A549 (cell line): ENCODE data around the gene TIMM23B. TPM values are rescaled to one million over a fixed set of nuclear protein-coding genes. Genes with fewer than 3 reads are reported as not detected.
"Not testable (repeated sequence)": the region's sequence is repeated elsewhere in the genome, so short reads cannot be mapped to it uniquely, and the experiment has no call there.

Experiments
- ATAC-seq, 2 experiments: fragments of 200-7000 bp in 1 of 2; fragments of >200 bp in 1 of 2; cut with Nextera tagmentation in 1 of 2; cut with Tn5 transposase in 1 of 2; 3 replicates each; pipeline versions ENCODE4 v1.8.0 to v1.9.1; 2018 to 2020; ENCODE audit warnings: mild to moderate bottlenecking in 1 of 2, moderate library complexity in 1 of 2
- CTCF ChIA-PET: fragments of 300-600 bp; sonication (Branson Sonifier 250); formaldehyde crosslinking; extraction: SDS; loops from one replicate; lab custom pipeline; 2021; ENCODE audit warnings: antibody characterized with exemption, inconsistent platforms; lab: Yijun Ruan, JAX
- POLR2A ChIA-PET: fragments of 350-600 bp; formaldehyde crosslinking; extraction: SDS; loops from one replicate; lab custom pipeline; 2021; ENCODE audit warnings: antibody characterized with exemption, inconsistent platforms; lab: Yijun Ruan, JAX
- DNase-seq, 2 experiments: peaks; one replicate each; pipeline versions ENCODE4 v3.0.0 to v3.0.0-alpha.2; 2011 to 2016; ENCODE audit warnings: low read depth in 1 of 2, low spot score in 1 of 2
- FAIRE-seq: peaks from 2 replicates; lab custom pipeline; 2011; peaks lifted over from hg19 to GRCh38; lab: Jason Lieb, UNC
- H3K27ac ChIP-seq, 2 experiments: fragments of >200 bp; sonication (Bioruptor Twin); formaldehyde crosslinking; 3 replicates each; pipeline ENCODE4 v1.5.1; 2016 to 2017
- H3K4me1 ChIP-seq: fragments of >200 bp; sonication (Bioruptor Twin); formaldehyde crosslinking; 3 replicates; pipeline ENCODE4 v1.6.1; 2016
- H3K4me2 ChIP-seq: fragments of >200 bp; sonication (Bioruptor Twin); formaldehyde crosslinking; 3 replicates; pipeline ENCODE4 v1.6.1; 2016
- H3K4me3 ChIP-seq: fragments of >200 bp; sonication (Bioruptor Twin); formaldehyde crosslinking; 3 replicates; pipeline ENCODE4 v1.5.1; 2016
- H3K9me3 ChIP-seq: fragments of >200 bp; sonication (Bioruptor Twin); formaldehyde crosslinking; 3 replicates; pipeline ENCODE4 v1.6.1; 2016
- BCL3 ChIP-seq: fragments of >200 bp; sonication (Bioruptor Twin); formaldehyde crosslinking; IDR thresholded peaks from 3 replicates; pipeline ENCODE4 v1.6.1; 2016
- JUN ChIP-seq, 2 experiments: fragments of >200 bp; sonication (Bioruptor Twin); formaldehyde crosslinking; IDR thresholded peaks; 2 replicates in 1 of 2; 3 replicates in 1 of 2; pipeline ENCODE4 v1.6.1; 2016 to 2017
- KDM5A ChIP-seq: fragments of 200-600 bp; sonication (generic); IDR thresholded peaks from 2 replicates; pipeline ENCODE4 v1.6.1; 2016; ENCODE audit warnings: antibody characterized with exemption, mild to moderate bottlenecking
- MAX ChIP-seq: IDR thresholded peaks from 2 replicates; pipeline ENCODE4 v1.6.1; 2012
- PHF8 ChIP-seq: fragments of 200-600 bp; sonication (generic); IDR thresholded peaks from 2 replicates; pipeline ENCODE4 v1.6.1; 2016; ENCODE audit warnings: low read depth, mild to moderate bottlenecking, antibody characterized with exemption, moderate library complexity, borderline replicate concordance
- POLR2A ChIP-seq: IDR thresholded peaks from 2 replicates; pipeline ENCODE4 v1.6.1; 2012; ENCODE audit warnings: mild to moderate bottlenecking, low read length
- WGBS: methylation state at CpG from one replicate; pipeline ENCODE4 v1.1.6; 2017; ENCODE audit errors: missing lambda C conversion rate; 5-methylcytosine and 5-hydroxymethylcytosine counted together
- polyA minus RNA-seq: library from RNA; depleted of rRNA, polyadenylated mRNA; stranded (reverse); fragments of >200 nt; gene quantifications from 2 replicates; pipeline ENCODE4 v1.2.3, GENCODE V29; 2011; rRNA and poly(A)+ RNA removed
- polyA plus RNA-seq, 4 experiments: library from polyadenylated mRNA; depleted of rRNA in 3 of 4; stranded (reverse); fragments of >200 nt; fragmentation: RNase III in 1 of 4; extraction: RNeasy Plus Mini Kit Qiagen cat#74134 plus additional on column Dnase treatment in 1 of 4; gene quantifications; 2 replicates in 3 of 4; 3 replicates in 1 of 4; pipeline ENCODE4 v1.2.3, GENCODE V29; 2011 to 2017
- TF ChIP-seq, protein P1 (sequence below): IDR thresholded peaks from 2 replicates; pipeline ENCODE4 v1.6.1; 2012; ENCODE audit warnings: low read depth, borderline replicate concordance

The TIMM23B gene
- polyA plus RNA-seq (2011; rRNA removed): 22.9 and 28.5 TPM in 2 replicates
- 11.8 and 13.0 TPM in 2 replicates for polyA plus RNA-seq (2012; cell fraction: cytosol; rRNA removed)
- polyA plus RNA-seq (2012; cell fraction: nucleus; rRNA removed): 17.2 and 24.2 TPM in 2 replicates
- polyA plus RNA-seq (2017; fragmentation: RNase III; extraction: RNeasy Plus Mini Kit Qiagen cat#74134 plus additional on column Dnase treatment): 12.9 to 15.3 TPM (median 14.8 TPM) in 3 replicates
- 16.0 and 17.2 TPM in 2 replicates for polyA minus RNA-seq

DNA sequence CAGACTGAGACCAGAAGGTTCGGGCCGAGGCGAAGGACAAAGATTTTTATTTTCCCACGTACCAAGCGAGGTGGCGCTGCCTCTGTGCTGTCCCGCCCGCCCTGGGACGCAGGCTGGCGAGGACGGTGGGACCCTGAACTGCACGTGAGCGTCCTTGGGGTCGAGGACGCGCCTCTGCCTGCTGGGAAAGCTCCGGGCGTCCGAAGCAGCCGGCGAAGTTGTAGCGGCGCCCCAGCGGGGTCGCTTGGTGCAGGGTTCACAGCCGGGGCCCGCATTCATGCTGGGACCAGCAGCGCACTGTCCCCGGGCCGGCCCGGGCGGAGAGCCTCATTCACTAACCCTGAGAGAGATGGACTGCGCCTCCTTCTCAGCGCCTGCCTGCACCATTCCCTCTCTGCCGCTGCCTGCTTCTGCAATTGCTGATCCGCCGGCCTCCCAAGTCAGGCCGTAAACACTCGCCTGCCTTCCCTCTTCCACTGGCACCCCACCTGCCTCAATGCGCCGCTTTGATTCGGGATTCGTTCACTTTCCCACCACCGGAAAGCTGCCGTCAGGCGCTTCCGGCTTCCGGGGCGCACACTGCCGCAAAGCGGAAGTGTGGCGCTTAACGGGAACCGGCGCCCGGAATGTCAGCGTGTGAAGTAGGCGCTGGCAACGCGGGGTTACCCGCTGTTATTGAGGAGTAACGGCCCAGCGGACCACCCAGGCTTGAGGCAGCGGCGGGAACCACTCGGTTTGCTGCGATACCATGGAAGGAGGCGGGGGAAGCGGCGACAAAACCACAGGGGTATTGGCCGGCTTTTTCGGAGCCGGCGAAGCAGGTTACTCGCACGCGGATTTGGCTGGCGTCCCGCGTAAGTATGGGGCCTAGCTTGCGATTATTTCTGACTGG, at the start of gene TIMM23B, which contains the start of gene PARG:
Gene TIMM23B (plus strand): TSS at position 607 of the 892 bp plus-strand sequence. CDS start 142 bp downstream, at position 749.
Gene PARG (minus strand): TSS at position 581 of the 892 bp plus-strand sequence. CDS start 302 bp downstream, at position 279.
- H3K4me3 ChIP-seq: peak within 1 kb of the TSS; percentile 97
- H3K9me3 ChIP-seq, CTCF ChIA-PET, POLR2A ChIA-PET: not testable (repeated sequence)
- H3K4me2 ChIP-seq: peak within 1 kb of the TSS; percentile 98
- H3K4me1 ChIP-seq: peaks cover 13% of the 10 kb centered on the region
- ATAC-seq: peak; percentile 91 to 92
- H3K27ac ChIP-seq: peak within 1 kb of the TSS; percentile 91 to 94
- TF ChIP-seq PHF8: peak; percentile 79
- TF ChIP-seq POLR2A: peak; percentile 51
- TF ChIP-seq, protein P1, sequence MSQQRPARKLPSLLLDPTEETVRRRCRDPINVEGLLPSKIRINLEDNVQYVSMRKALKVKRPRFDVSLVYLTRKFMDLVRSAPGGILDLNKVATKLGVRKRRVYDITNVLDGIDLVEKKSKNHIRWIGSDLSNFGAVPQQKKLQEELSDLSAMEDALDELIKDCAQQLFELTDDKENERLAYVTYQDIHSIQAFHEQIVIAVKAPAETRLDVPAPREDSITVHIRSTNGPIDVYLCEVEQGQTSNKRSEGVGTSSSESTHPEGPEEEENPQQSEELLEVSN: peak; percentile 88
- peak in 1 of 2 experiments; percentile 80; a peak in 3 of 5 replicates for TF ChIP-seq JUN (IDR thresholded peaks at IDR 0.05)
- peak; percentile 81; the same call in 2 of the 3 replicates for TF ChIP-seq BCL3
- TF ChIP-seq KDM5A: peak; percentile 60
- peak; percentile 89 for TF ChIP-seq MAX
- TF ChIP-seq, all 56 proteins: peak for 7; not testable (repeated sequence) for 49
- WGBS: under 1% methylated on average over 68 of the region's 81 CpGs
- not testable (repeated sequence) for FAIRE-seq
- DNase-seq: peak; percentile 8 to 87

DNA sequence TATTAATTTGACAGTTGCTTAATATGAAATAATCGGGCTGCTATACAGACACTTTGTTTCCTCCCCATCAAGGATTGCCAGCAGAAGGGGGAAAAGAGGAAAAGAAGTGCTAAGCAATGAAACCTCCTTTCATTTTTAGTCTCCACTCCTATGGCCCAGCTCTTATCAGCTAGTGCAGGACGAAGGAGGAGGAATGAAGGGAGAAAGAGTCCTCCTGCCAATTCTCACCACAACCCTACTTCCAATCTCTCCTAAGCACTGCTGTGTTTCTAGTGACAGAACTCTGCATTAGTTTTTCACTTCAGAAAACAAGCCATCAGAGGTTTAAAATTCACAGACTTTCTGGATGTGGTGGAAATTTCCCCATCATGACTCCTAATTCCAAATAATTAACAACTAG, 41.9 kb upstream of the TIMM23B start:
- DNase-seq, ATAC-seq, H3K4me2 ChIP-seq, FAIRE-seq, CTCF ChIA-PET, H3K27ac ChIP-seq, H3K4me3 ChIP-seq, H3K9me3 ChIP-seq, POLR2A ChIA-PET, H3K4me1 ChIP-seq: not testable (repeated sequence)
- WGBS: 93% methylated on average over 2 of the region's 2 CpGs

- H3K27ac ChIP-seq, H3K4me1 ChIP-seq, POLR2A ChIA-PET, DNase-seq, H3K4me2 ChIP-seq, CTCF ChIA-PET, FAIRE-seq, H3K4me3 ChIP-seq, ATAC-seq, H3K9me3 ChIP-seq: not testable (repeated sequence)
- WGBS: 86% methylated on average over 3 of the region's 3 CpGs
These were observed 41.4 kb upstream of the TIMM23B start for GRCh38 chr10:49900406-49900805.

DNA sequence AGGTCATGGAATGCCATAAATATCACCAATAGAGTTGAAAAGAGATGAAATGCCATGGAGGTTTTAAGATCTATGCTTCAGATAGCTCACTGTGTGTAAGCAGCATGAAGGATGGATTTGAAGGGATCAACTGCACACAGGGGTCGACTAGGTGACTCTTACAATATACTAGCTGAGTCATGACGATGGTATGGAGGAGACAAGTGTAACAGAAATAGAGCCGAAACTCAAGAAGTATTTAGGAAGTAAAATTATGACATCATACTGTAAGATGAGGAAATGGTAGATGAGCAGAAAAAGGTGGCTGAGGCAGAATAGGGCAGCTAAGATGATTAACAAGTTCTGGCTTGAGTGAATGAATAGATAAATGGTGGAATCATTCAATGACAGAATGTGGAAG, 38.0 kb upstream of the TIMM23B start:
- FAIRE-seq, DNase-seq, H3K4me1 ChIP-seq, H3K4me3 ChIP-seq, ATAC-seq, H3K27ac ChIP-seq, POLR2A ChIA-PET, H3K9me3 ChIP-seq, H3K4me2 ChIP-seq: not testable (repeated sequence)
- CTCF ChIA-PET: interaction anchor here (1.1 kb wide), 1 partner anchor 311 kb away, joined by 3 read pairs; no protein-coding TSS in a partner anchor
- 74% methylated on average over 3 of the region's 3 CpGs for WGBS

- CTCF ChIA-PET, H3K27ac ChIP-seq, H3K4me3 ChIP-seq, H3K9me3 ChIP-seq, POLR2A ChIA-PET, ATAC-seq, FAIRE-seq, DNase-seq: not testable (repeated sequence)
- peaks cover 19% of the 10 kb centered on the region; the same call in 1 of the 3 replicates for H3K4me1 ChIP-seq
- 66% methylated on average over 4 of the region's 4 CpGs for WGBS
- H3K4me2 ChIP-seq: peak overlapping the region; percentile 33; the same call in 2 of the 3 replicates
These were observed 33.4 kb upstream of the TIMM23B start for GRCh38 chr10:49908290-49909080.

- POLR2A ChIA-PET, CTCF ChIA-PET, H3K4me2 ChIP-seq, H3K4me3 ChIP-seq, FAIRE-seq, ATAC-seq, H3K9me3 ChIP-seq, DNase-seq, H3K27ac ChIP-seq: not testable (repeated sequence)
- peaks cover 19% of the 10 kb centered on the region; the same call in 1 of the 3 replicates for H3K4me1 ChIP-seq
- no CpG with 5 or more reads among the region's 1 CpG for WGBS
These were observed 31.6 kb upstream of the TIMM23B start for GRCh38 chr10:49910295-49910694.
